Hematopoietic multipotent progenitor cell (in vitro differentiated cells): ENCODE data around the gene C12orf43. TPM values are rescaled to one million over a fixed set of nuclear protein-coding genes. Genes with fewer than 3 reads are reported as not detected.
"Not testable (repeated sequence)": the region's sequence is repeated elsewhere in the genome, so short reads cannot be mapped to it uniquely, and the experiment has no call there.

Experiments used
- DNase-seq, 3 donors: peaks; one replicate each; pipeline ENCODE4 v3.0.0-alpha.2; 2011 to 2015; ENCODE audit warnings: low read depth in 2 of 3, low spot score in 2 of 3
- total RNA-seq: library from RNA; depleted of rRNA; stranded (reverse); fragments of >200 nt; gene quantifications from one replicate; pipeline ENCODE4 v1.2.3, GENCODE V29; 2012

The C12orf43 gene, protein sequence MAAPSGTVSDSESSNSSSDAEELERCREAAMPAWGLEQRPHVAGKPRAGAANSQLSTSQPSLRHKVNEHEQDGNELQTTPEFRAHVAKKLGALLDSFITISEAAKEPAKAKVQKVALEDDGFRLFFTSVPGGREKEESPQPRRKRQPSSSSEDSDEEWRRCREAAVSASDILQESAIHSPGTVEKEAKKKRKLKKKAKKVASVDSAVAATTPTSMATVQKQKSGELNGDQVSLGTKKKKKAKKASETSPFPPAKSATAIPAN
- 18.6 TPM for total RNA-seq

DNA sequence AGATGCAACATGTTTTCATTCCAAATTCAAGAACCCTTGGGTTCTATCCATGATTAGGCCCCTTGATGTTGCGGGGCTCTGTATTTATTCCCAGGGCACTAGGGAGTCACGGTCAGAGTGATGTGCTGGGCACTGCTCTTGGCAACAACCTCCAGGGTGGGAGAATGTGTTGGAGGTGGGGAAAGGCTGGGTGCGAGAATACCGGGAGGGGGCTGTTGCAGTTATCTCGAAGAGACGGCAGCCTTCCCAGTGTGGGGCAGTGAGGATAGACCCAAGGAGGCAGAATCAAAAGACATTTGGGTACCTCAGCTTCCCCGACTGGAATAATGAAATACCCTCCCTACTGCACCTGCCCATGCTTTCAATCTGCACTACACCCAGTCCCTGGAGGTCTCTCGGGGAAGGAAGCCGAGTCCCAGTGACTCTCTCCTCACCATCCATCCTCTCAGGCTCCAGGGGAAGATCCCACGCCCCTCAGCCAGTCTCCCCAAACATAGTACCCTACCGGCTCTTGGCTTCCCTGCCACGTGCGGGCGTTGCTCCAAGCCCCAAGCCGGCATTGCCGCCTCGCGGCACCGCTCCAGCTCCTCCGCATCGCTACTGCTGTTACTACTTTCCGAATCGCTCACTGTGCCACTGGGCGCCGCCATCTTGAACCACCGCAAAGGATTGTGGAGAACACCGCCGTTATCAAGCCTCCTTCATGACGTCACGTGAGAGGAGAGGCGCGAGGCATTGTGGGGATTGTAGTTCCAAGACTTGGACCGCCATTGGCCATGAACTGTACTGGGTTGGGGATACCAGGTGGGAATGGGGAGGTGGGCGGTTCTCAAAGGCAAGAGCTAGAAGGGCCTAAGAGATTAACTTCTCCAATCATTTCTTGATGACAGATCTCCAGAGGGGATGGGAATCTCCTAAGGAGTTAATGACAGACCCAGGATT is at the start of gene C12orf43:
Gene C12orf43, minus strand, starts transcription at position 663 of the 942 bp plus-strand sequence. Its CDS starts 13 bp downstream, at position 650.
- DNase-seq = peak; percentile 67 to 95 (median 91)

DNA sequence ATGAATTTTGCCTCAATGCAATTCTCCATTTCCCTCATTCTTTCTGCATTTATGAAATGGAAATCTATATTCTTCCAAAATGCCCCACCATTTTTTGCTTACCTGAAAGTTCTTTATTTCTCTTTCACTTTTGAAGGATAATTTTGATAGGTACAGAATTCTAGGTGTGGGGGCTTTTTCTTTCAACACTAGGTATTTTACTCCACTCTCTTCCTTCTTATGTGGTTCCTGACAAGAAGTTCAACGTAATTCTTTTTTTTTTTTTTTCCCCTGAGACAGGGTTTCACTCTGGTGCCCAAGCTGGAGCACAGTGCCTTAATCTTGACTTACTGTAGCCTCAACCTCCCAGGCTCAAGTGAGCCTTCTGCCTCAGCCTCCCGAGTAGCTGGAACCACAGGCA is 49.1 kb upstream of the C12orf43 start:
- no peak for DNase-seq

- DNase-seq = not testable (repeated sequence)
These were observed 48.3 kb upstream of the C12orf43 start for GRCh38 chr12:121064586-121064985.

GRCh38 chr12:121064116-121064515 is 47.8 kb upstream of the C12orf43 start:
- DNase-seq = no peak

- no peak for DNase-seq
These were observed 46.2 kb upstream of the C12orf43 start for GRCh38 chr12:121062391-121063045.

GRCh38 chr12:121061831-121062230 is 45.5 kb upstream of the C12orf43 start:
- peak in 2 of 3 donors; percentile 24 to 55 for DNase-seq

- peak; percentile 38 to 90 (median 79) for DNase-seq
These were observed 44.1 kb upstream of the C12orf43 start for GRCh38 chr12:121060149-121061001.

DNA sequence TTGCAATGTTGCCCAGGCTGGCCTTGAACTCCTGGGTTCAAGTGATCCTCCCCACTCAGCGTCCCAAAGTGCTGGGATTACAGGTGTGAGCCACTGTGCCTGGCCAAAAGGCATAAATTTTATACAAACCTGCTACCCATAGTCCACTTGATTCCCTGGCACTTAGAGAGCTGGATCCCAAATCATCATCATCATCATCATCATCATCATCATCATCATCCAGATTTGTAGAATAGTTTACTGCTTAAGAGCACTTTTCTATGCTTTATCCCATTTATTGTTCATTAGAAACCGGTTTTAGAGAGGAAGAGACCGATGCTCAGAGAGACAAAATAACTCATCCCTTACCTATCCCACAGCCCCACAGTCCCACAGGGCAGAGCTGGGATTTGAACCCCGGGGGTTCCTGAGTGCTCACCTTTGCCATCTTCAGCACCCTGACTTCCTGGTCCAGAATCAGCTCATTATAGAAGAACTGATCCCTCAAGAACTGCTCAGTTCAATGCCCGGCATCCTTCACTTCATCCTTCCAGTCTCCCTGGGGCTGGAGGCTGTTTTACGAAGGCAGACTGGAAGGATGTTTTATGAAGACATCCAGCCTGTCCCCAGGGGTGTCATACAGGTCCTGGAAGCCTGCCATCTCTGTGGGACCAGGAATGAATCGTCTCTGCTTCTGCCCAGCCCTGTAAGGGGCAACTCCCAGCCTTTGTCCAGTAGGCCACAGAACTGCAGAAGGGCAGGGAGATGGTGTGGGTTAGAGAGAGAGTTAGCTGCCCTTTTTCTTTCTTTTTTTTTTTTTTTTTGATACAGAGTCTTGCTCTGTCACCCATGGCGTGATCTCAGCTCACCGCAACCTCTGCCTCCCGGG is 43.0 kb upstream of the C12orf43 start:
- no peak for DNase-seq

- DNase-seq = no peak
These were observed 41.5 kb upstream of the C12orf43 start for GRCh38 chr12:121057794-121058193.

DNA sequence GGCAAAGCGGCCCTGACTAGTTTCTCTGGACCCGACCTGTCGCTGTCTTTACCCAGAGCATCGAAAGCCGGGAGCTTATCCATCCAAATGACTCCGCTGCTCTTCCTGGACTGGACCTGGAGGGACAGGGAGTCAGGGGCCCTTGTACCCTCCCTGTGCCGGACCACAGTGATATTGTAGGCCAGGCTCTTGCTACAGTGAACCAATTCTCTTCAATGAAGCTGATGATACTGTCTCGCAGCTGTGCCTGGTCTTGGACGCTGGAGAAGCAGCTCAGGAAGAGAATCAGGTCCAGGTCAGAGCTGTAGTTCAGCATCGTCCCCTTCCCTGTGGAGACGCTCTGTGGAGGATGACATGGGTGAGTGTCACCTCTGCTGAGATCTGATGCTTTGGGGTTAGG is 37.4 kb upstream of the C12orf43 start:
- no peak for DNase-seq

DNA sequence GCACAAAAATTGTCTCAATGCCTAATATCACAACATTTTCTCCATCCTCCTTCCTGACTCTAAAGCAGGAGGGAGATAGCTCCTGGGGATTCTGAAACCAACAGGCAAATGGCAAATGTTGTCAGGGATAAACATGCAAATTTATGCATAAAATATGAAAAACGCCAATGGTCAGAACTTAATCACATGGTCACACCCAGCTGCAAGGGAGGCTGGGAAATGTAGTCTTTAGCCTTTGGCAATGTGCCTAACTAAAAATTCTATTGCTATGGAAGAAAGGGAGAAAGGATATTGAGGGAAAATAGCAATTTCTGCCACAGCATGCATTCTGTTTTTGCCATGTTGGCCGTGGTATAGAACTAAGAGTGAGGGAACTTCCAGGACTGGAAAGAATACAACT is 34.4 kb upstream of the C12orf43 start:
- DNase-seq = no peak

- no peak for DNase-seq
These were observed 32.2 kb upstream of the C12orf43 start for GRCh38 chr12:121048442-121048841.

- DNase-seq = not testable (repeated sequence)
These were observed 31.1 kb upstream of the C12orf43 start for GRCh38 chr12:121047400-121047799.

DNA sequence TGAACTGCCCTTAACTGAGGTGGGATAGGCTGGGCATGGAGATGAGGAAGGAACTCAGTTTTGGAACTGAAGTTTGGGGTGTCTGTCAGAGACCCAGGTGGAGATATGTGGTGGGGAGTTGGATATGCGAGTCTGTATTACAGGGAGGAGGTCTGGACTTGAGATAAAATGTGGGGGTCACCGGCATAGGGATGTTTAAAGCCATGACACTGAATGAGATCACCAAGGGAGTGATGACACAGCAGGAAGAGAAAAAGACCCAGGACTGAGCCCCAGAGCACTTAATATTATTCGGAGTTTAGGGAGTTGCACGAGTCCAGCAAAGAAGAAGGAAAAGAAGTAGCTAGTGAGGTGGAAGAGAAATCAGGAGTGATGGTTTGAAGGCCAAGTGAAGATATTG is 26.8 kb upstream of the C12orf43 start:
- DNase-seq = no peak

GRCh38 chr12:121038861-121039668 is 22.8 kb upstream of the C12orf43 start, which contains the start of gene OASL:
Gene OASL, minus strand, starts transcription at chr12:121039246. Its CDS starts 275 bp downstream, at chr12:121038971.
- peak; percentile 35 to 60 (median 50) for DNase-seq

DNA sequence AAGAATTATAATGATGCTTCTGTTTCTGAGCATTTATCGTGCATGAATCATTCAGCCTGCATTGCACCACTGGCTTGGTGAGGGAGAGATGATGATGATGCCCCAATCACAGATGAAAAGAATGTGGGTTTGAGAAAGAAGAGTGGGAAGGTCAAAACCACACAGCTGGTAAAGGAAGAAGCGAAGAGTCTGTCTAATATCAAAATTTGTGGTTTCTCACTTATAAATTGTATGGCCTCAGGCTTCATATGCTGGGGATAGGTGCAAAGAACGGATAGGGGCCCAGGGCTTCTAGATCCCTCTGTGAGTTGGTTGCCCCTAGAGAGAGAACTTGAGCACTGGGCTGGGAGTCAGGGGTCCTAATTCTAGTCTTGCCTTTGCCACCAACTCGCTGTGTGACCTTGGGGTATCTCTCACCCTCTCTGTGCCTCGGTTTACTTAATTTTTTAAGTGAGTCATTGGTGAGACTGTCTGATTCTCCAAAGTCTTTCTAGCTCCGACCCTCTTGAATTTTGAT is 20.6 kb upstream of the C12orf43 start:
- DNase-seq = no peak

DNA sequence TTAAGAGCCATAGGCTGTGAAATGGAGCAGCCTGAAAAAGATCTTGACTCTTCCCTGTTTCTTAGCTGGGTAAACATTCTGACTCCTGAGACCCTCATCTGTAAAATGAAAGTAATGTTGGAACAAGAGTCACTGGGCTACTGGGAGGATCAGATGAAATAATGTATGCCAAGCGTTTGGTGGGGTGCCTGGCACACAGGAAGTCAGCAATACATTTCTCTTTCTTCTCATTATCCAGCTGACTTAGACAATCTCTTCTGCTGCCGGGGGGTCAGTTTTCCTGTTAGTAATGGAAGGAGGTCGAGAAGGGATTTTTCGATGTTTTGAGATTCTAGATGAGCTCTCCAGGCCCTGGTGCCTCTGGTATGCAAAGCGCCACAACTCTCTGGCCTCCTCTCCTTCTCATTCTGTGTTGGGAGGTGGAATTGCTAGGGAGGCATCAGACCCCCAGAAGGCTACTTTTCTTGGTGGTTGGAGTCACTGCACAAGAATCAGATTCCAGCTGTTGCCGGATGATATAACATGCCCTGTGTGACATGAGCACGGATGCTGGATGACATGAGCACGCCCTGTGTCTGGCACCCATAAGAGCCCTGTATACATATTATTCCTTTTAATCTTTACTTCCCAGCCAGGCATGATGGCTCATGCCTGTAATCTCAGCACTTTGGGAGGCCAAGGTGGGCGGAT is 18.5 kb upstream of the C12orf43 start:
- DNase-seq = no peak
